ENCODE measurements around the gene GLRA1.

- TF ChIP-seq EP300 (IDR thresholded peaks at IDR 0.05) = no peak
- no peak for TF ChIP-seq POLR2A (IDR thresholded peaks at IDR 0.05)
- TF ChIP-seq POLR2AphosphoS5 (IDR thresholded peaks at IDR 0.05) = no peak
- TF ChIP-seq, protein P1, sequence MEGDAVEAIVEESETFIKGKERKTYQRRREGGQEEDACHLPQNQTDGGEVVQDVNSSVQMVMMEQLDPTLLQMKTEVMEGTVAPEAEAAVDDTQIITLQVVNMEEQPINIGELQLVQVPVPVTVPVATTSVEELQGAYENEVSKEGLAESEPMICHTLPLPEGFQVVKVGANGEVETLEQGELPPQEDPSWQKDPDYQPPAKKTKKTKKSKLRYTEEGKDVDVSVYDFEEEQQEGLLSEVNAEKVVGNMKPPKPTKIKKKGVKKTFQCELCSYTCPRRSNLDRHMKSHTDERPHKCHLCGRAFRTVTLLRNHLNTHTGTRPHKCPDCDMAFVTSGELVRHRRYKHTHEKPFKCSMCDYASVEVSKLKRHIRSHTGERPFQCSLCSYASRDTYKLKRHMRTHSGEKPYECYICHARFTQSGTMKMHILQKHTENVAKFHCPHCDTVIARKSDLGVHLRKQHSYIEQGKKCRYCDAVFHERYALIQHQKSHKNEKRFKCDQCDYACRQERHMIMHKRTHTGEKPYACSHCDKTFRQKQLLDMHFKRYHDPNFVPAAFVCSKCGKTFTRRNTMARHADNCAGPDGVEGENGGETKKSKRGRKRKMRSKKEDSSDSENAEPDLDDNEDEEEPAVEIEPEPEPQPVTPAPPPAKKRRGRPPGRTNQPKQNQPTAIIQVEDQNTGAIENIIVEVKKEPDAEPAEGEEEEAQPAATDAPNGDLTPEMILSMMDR (IDR thresholded peaks at IDR 0.05) = no peak
Observed at GRCh38 chr5:151895660-151896030, 29.0 kb downstream of the GLRA1 start.
